HG03108 (cell line): ENCODE results near the gene YWHAQ.

ENCODE experiments used
- ATAC-seq: cut with Tn5 transposase; IDR thresholded peaks from one replicate; pipeline ENCODE4 v1.9.1; 2021; ENCODE audit warnings: moderate library complexity; ENCODE audit not compliant: unreplicated experiment

The YWHAQ gene

GRCh38 chr2:9630736-9631552 lies at the start of gene YWHAQ:
Gene YWHAQ, minus strand, starts transcription at chr2:9630997. Its CDS starts 545 bp downstream, at chr2:9630452.
- peak; percentile 94 for ATAC-seq

- ATAC-seq: no peak
Observed at GRCh38 chr2:9680082-9680481, 49.3 kb upstream of the YWHAQ start.

DNA sequence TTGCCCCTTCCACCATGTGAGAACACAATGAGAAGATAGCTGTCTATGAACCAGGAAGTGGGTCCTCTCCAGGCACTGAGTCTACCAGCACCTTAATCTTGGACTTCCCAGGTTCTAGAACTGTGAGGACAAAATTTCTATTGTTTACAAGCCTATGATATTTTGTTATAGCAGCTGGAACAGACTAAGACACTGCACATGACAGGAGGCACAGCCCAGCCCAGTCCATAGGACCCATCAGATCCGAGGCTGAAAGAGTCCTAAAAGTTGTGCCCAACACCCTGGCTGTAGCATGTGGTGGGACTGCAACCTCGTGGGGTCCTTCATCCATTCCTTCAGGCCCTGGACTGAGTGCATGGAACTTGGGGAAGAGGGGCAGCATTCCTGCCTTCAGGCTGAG lies 48.4 kb upstream of the YWHAQ start:
- ATAC-seq: no peak

- no peak for ATAC-seq
Observed at GRCh38 chr2:9678544-9678943, 47.7 kb upstream of the YWHAQ start.

DNA sequence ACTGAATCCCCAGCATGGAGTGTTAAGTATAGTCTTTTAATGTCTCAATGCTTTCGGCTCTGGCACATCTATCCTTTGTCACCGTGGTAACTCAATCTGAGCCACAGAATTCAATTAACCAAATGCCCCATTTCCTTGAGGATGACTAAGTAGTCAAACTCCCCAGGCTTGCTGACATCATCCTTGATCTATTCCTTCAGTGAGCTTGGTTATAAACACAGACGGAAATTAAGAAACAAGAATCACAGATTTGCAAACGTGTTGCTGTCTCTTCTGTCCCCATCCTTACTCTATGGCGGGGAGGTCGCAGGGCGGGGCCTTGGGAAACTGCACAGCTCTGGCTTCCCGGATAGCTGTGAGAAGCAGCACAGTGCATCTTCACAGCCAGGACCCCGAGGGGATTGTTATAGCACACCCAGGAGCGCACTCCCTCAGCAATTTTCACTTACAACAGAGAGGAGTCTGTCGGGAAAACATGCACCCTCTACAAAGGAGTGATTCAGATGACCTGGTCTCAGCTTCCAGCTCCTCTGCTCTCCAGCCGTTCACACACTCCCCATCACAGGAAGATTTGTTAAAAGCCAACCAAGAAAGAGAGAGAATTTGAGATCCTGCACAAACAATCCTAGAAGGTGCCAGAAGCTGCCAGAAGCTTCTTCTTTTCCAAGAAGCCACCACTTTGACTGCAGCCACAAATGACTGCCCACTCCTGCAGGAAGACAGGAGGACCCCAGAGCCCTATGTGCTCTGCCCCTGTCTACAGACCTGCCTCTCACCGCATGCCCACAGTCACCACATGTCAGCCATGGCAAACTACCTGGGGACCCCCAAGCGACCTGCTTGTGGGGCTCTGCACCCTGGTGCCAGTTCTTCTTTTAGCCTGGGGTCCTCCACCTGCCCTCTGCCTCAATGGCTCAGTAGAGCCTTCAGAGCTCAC lies 44.9 kb upstream of the YWHAQ start:
- ATAC-seq: no peak

GRCh38 chr2:9674891-9675414 lies 44.2 kb upstream of the YWHAQ start:
- ATAC-seq: no peak

DNA sequence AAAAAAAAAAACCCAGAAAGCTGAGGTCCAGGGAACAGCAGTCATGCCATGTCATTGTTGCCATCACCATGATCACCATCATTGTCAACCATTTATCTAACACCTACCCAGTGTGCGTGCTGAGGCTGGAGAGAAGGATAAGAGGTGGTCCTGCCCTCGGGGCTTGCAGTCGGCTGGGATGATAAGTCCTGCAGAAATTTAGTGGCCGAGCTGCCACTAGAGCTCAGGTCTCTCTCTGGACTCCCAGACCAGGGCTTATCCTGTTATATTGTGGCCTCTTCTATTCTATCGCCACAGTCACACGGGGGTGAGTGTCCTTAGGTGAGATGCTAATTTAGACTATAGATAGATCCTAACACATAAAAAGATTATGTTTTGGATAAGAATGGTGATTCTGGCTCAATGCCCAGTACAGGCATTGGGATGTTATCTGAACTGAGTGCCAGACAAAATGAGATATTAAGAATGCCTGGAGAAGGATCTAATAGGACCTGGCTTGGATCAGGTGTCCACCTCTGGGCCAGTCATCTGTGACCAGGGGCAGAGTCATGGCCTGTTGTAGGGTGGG lies 43.2 kb upstream of the YWHAQ start:
- ATAC-seq: no peak

DNA sequence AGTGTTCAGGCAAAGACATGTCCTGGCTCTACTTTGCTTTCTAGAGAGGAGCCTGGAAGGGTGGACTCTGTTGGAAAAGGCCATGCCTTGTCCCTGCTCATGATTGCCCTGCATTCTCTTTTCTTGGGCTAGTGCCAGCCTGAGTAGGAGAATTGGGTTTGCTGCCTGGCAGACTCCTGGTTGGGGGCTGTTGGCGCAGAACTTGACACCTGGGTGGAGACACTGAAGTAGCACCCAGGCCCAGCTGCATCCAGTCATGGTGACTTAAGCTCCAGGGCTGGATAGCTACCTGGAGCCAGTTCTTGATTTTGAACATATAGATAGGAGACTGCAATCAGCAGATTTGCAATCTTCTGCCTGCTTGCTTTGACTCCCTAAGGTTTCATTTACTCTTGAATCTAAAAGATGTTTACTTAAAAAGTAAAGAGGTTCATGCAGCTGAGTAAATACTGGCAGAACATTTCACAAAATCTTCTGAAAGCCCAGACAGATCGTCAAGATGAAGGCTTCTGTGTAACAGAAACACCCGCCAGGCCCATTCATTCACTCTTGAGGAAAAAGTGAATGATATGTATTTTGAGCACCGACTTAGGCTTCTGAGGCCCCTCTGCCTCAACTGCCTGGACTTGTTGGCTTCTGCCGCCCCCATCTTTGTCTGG lies 38.0 kb upstream of the YWHAQ start:
- no peak for ATAC-seq

DNA sequence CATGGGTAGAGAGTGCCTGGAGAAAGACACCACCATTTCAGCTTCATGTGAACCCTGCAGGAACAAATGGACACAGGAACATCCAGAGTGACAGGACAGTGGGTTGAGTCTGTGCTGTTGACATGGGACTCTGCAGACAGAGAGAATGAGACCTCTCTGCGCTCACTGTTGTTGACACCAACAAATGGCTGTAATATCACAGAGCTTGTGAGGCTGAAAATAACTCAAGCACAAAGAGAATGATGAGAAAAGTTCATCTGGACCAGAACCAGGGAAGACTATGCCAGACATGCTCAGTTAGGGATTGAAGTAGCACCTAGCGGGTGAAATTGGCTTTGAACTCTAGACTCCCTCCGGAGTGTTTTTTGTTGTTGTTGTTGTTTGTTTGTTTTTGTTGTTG lies 37.0 kb upstream of the YWHAQ start:
- no peak for ATAC-seq

GRCh38 chr2:9666306-9666705 lies 35.5 kb upstream of the YWHAQ start:
- no peak for ATAC-seq

DNA sequence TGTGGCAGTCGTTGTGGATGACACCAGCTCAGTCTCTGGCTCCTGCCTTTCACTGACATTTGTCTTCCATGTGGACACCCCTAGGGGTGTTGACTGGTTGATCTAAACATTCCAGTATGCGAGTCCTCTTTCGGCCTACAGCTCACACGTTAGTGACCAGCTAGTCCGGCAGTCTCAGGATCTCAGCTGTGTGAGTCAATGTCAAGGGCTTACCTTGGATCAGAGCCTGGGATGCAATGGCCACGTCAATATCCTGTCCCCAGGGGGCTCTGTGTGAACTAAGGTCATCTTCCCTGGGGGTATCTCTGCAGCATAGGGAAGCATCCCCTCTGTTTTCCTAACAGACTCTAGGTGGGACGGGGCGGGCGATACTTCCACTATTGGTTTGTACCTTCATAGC lies 35.1 kb upstream of the YWHAQ start:
- ATAC-seq: no peak

DNA sequence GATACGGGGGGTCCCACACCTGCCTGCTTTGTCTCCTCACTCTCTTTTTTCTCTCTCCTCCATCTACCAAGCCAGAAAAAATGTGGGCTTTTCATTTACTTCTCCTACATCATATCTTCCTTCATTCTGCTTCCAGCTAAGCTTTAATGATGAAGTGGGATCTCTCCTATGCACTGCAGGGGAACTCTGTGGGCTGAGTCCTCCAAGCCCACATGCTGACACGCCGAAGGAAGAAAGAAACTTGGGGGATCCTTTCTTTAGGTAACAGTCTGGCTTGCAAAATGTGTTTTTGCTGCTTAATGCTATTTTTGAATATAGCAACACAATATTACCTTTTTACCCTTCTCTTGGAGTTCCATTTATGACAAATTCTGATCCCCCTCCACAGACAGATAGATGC lies 33.6 kb upstream of the YWHAQ start:
- no peak for ATAC-seq

- ATAC-seq: peak; percentile 86
Observed at GRCh38 chr2:9663008-9663879, 32.4 kb upstream of the YWHAQ start.

GRCh38 chr2:9661261-9661660 lies 30.5 kb upstream of the YWHAQ start:
- no peak for ATAC-seq

- ATAC-seq: no peak
Observed at GRCh38 chr2:9660781-9661180, 30.0 kb upstream of the YWHAQ start.

DNA sequence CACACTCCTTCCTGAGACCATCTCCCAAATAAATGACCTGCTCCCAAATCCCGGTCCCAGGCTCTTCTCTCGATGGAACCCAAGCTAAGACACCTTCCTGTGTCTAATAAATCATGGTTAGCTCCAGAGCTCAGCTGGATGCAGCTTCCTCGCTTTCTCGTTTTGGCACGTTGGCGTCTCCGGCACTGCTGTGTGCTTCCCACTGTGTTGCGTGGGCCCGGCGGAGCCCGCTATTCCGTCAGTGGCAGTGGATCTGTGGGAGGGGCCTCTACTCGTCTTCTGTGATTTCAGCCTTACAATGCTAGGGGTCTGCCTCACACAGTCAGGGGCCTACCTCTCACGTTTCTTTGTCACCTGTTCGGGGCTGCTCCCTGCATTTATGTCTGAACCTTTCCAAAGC lies 29.4 kb upstream of the YWHAQ start:
- no peak for ATAC-seq

DNA sequence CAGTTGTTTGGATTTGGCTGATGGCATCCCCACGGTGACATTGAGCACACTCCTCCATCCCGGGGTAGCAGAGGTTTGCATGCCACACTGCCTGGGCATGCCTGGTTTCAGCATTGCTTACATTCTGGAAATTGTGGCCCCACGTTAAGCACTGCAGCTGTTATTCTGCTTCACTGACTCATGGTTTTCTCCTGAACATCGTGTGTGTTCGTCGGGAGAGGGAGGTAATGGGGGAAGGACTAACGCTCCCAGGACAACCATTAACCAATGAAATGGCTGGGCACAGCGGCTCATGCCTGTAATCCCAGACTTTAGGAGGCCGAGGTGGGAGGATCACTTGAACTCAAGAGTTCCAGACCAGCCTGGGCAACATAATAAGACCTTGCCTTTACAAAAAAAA lies 28.2 kb upstream of the YWHAQ start:
- no peak for ATAC-seq

DNA sequence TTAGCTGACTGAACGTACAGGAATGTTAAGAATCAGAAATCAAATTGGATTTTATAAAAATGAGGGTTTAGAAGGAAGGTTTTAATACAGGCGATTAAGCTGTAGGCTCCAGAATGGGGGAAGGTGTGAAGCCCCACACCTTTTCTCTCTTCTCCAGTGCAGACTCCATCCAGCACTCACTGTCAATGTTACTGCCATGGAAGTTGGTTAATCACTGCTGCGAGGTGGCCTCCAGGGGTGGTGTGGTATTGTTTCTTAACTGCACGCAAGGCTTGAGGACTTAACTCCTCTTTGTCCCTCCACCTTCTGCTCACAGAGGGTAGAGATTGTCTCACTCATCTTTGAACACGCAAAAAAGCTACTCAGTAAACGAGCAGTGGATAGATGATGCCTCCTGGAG lies 26.9 kb upstream of the YWHAQ start:
- ATAC-seq: no peak

DNA sequence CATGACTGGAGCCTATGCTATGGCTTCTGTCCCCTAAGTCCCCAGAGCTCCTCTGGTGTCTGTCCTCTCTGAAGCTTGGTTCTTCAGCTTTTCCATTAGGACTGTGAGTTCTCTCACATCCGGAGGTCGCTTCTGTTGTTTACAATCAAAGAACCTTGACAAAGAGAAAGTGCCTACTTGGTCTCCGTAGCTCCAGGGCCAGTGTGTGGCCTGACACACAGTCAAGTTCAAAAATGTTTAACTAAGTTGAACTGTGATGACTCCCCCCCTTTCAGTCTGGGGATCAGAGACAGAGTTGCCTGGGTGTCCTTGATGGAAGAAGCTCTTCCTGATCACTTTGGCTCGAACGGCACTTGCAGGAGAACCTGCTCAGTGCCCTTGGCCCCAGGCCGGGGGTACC lies 26.3 kb upstream of the YWHAQ start:
- ATAC-seq: no peak

- ATAC-seq: peak; percentile 84
Observed at GRCh38 chr2:9656270-9656766, 25.5 kb upstream of the YWHAQ start.
